ENCODE data around the gene ZNF780B. TPM values are rescaled to one million over a fixed set of nuclear protein-coding genes. Genes with fewer than 3 reads are reported as not detected.

Gene ZNF780B
- total and polyA plus RNA-seq, 11 donors: 4.7 to 35.2 (median 17.3) TPM

- TF ChIP-seq, protein P1, sequence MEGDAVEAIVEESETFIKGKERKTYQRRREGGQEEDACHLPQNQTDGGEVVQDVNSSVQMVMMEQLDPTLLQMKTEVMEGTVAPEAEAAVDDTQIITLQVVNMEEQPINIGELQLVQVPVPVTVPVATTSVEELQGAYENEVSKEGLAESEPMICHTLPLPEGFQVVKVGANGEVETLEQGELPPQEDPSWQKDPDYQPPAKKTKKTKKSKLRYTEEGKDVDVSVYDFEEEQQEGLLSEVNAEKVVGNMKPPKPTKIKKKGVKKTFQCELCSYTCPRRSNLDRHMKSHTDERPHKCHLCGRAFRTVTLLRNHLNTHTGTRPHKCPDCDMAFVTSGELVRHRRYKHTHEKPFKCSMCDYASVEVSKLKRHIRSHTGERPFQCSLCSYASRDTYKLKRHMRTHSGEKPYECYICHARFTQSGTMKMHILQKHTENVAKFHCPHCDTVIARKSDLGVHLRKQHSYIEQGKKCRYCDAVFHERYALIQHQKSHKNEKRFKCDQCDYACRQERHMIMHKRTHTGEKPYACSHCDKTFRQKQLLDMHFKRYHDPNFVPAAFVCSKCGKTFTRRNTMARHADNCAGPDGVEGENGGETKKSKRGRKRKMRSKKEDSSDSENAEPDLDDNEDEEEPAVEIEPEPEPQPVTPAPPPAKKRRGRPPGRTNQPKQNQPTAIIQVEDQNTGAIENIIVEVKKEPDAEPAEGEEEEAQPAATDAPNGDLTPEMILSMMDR (IDR thresholded peaks at IDR 0.05): no peak
- no peak for TF ChIP-seq POLR2A (IDR thresholded peaks at IDR 0.05)
- no peak for DNase-seq
- ATAC-seq: no peak
- no peaks in the 10 kb centered on the region for H3K36me3 ChIP-seq
- peaks cover 0 to 49% (median 11%) of the 10 kb centered on the region in 12 donors for H3K9me3 ChIP-seq
- no peaks in the 10 kb centered on the region for H3K27me3 ChIP-seq
- 69 to 93% (median 81%) methylated on average over 1 of the region's 1 CpG for WGBS, 4 donors
- peak overlapping the region in 1 of 12 donors; percentile 63 for H3K4me3 ChIP-seq
- peaks cover 0 to 28% (median 8%) of the 10 kb centered on the region in 12 donors for H3K4me1 ChIP-seq
- no peak overlapping the region for H3K27ac ChIP-seq
- intact Hi-C loops (cut with DNase I): loop anchor here in 3 of 10 donors (5.0 to 10.0 kb wide), 2 partner anchors 52 to 60 kb away; partner anchors contain the start of gene ZNF546 (in 1 of the 3)
These were observed 1.1 kb upstream of the ZNF780B start for GRCh38 chr19:40057166-40057565.

GRCh38 chr19:40056505-40056904, 474 bp upstream of the ZNF780B start:
- intact Hi-C loops (cut with DNase I): loop anchor here in 3 of 10 donors (5.0 to 10.0 kb wide), 2 partner anchors 52 to 59 kb away; partner anchors contain the start of gene ZNF546 (in 1 of the 3)
- no peak for TF ChIP-seq POLR2A (IDR thresholded peaks at IDR 0.05)
- TF ChIP-seq, protein P1 (IDR thresholded peaks at IDR 0.05): no peak
- ATAC-seq (no peak), DNase-seq (no peak)
- Histone ChIP-seq H3K27me3 (no peaks in the 10 kb centered on the region), H3K36me3 (no peaks in the 10 kb centered on the region), H3K27ac (peak overlapping the region in 11 of 12 donors; percentile 63 to 83 (median 78)), H3K4me3 (peak overlapping the region; percentile 47 to 91 (median 74)), H3K4me1 (peaks cover 0 to 28% (median 8%) of the 10 kb centered on the region in 12 donors), H3K9me3 (peaks cover 0 to 55% (median 11%) of the 10 kb centered on the region in 12 donors)
- whole genome bisulfite sequencing, 4 donors: 3 to 4% (median 4%) methylated on average over 7 of the region's 7 CpGs

GRCh38 chr19:40055049-40055448, 982 bp downstream of the ZNF780B start:
- Histone ChIP-seq H3K36me3 (peaks cover 0 to 3% (median 0%) of the 10 kb centered on the region in 9 donors), H3K4me3 (peak overlapping the region; percentile 47 to 91 (median 74)), H3K27ac (peak overlapping the region in 8 of 12 donors; percentile 63 to 83 (median 78)), H3K9me3 (peaks cover 0 to 54% (median 11%) of the 10 kb centered on the region in 12 donors), H3K4me1 (peaks cover 0 to 28% (median 8%) of the 10 kb centered on the region in 12 donors), H3K27me3 (no peaks in the 10 kb centered on the region)
- TF ChIP-seq, protein P1 (IDR thresholded peaks at IDR 0.05): no peak
- no peak for TF ChIP-seq POLR2A (IDR thresholded peaks at IDR 0.05)
- intact Hi-C loops (cut with DNase I): loop anchor here in 3 of 10 donors (5.0 to 10.0 kb wide), 2 partner anchors 50 to 58 kb away; partner anchors contain the start of gene ZNF546 (in 1 of the 3)
- ATAC-seq (peak in 2 of 4 donors; percentile 19 to 26), DNase-seq (no peak)
- WGBS, 4 donors: 35 to 38% (median 36%) methylated on average over 10 of the region's 10 CpGs

- TF ChIP-seq, protein P1 (IDR thresholded peaks at IDR 0.05): no peak
- no peak for TF ChIP-seq POLR2A (IDR thresholded peaks at IDR 0.05)
- H3K4me1 ChIP-seq: peaks cover 0 to 28% (median 8%) of the 10 kb centered on the region in 12 donors
- H3K4me3 ChIP-seq: peak overlapping the region in 11 of 12 donors; percentile 63 to 91 (median 76)
- ATAC-seq (no peak), DNase-seq (no peak)
- peaks cover 0 to 6% (median 0%) of the 10 kb centered on the region in 9 donors for H3K36me3 ChIP-seq
- intact Hi-C loops (cut with DNase I): loop anchor here in 3 of 10 donors (5.0 to 10.0 kb wide), 2 partner anchors 50 to 57 kb away; partner anchors contain the start of gene ZNF546 (in 1 of the 3)
- H3K9me3 ChIP-seq: peaks cover 0 to 52% (median 9%) of the 10 kb centered on the region in 12 donors
- WGBS, 4 donors: 71 to 88% (median 85%) methylated on average over 9 of the region's 9 CpGs
- no peaks in the 10 kb centered on the region for H3K27me3 ChIP-seq
- H3K27ac ChIP-seq: no peak overlapping the region
These were observed 1.4 kb downstream of the ZNF780B start for GRCh38 chr19:40054632-40055031.

Measured in heart left ventricle (tissue), 16 donors.